Neural cell (in vitro differentiated cells): ENCODE measurements around the gene C9orf72.

Experiments used
- EP300 ChIP-seq: fragments of 450-650 bp; conservative IDR thresholded peaks from 2 replicates; pipeline ENCODE4 v1.6.1; 2014; ENCODE audit warnings: antibody characterized with exemption, mild to moderate bottlenecking, moderate library complexity; ENCODE audit not compliant: poor library complexity, severe bottlenecking
- MXI1 ChIP-seq: fragments of 450-650 bp; conservative IDR thresholded peaks from 2 replicates; pipeline ENCODE4 v1.6.1; 2014; ENCODE audit warnings: antibody characterized with exemption, mild to moderate bottlenecking; ENCODE audit not compliant: poor library complexity, severe bottlenecking

- TF ChIP-seq MXI1 (no peak), EP300 (no peak)
Observed at GRCh38 chr9:27523141-27523540, 50.1 kb downstream of the C9orf72 start.
